ENCODE measurements around the gene SLC19A1.

DNA sequence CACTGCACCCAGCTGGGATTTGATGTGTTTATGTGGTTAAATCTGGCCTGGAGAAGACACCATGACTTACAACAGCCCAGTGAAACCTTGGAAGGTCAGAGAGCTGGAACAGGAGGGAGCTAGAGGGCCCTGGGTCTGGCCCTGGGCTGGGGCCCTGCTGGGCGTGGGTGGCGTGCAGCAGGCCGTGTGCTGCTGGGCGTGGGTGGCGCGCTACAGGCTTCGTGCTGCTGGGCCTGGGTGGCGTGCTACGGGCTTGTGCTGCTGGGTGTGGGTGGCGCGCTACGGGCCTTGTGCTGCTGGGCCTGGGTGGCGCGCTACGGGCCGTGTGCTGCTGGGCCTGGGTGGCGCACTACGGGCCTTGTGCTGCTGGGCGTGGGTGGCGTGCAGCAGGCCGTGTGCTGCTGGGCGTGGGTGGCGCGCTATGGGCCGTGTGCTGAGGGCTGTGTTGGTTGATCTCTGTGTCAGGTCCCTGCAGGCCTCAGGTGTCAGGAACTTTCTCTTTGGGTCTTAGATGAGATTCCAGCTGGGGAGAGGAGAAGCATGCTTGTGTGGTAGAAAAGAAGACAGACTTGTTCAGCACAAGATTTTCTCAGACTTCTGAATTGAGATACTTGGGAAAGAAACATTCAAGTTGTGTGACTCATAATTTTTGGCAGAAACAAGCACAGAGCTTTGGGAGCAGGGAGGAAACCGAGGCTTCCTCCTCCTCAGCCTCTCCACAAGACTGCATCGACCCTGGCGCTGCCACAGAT lies 71.3 kb downstream of the SLC19A1 start:
- TF ChIP-seq POLR2AphosphoS5 (IDR thresholded peaks at IDR 0.05; ENCODE audit: borderline replicate concordance, low read depth, low read length), result no peak
- TF ChIP-seq EZH2 (IDR thresholded peaks at IDR 0.05), result no peak
- TF ChIP-seq FOXP2 (optimal IDR thresholded peaks at IDR 0.05; ENCODE audit: control extremely low read depth, extremely low read length, insufficient read depth), result no peak

Measured in SK-N-MC (cell line).